ENCODE data around the gene ARHGAP33. TPM values are rescaled to one million over a fixed set of nuclear protein-coding genes. Genes with fewer than 3 reads are reported as not detected.

ARHGAP33 gene
- total RNA-seq, 3 donors from 2014 or later = 14.4 to 16.0 (median 14.6) TPM

- intact Hi-C loops (cut with DNase I, micrococcal nuclease) = no loop called here
Observed at GRCh38 chr19:35746531-35746930, 28.8 kb upstream of the ARHGAP33 start.

GRCh38 chr19:35748106-35749020 is 27.0 kb upstream of the ARHGAP33 start, which contains the start of gene LIN37:
Gene LIN37 (plus strand): TSS chr19:35748576. CDS start chr19:35748725, 149 bp downstream.
- ATAC-seq = peak; percentile 84
- DNase-seq = peak; percentile 98 to 99 (median 99)
- H3K36me3 ChIP-seq (ENCODE audit: low read depth) = peaks cover 7% of the 10 kb centered on the region
- no peaks in the 10 kb centered on the region for H3K9me3 ChIP-seq
- peaks cover 28% of the 10 kb centered on the region for H3K4me1 ChIP-seq (ENCODE audit: low read depth)
- intact Hi-C loops (cut with DNase I, micrococcal nuclease) = no loop called here
- TF ChIP-seq CTCF (IDR thresholded peaks at IDR 0.05) = no peak
- H3K4me3 ChIP-seq = peak within 1 kb of the TSS; percentile 67

More at GRCh38 chr19:35746531-35746930, 28.8 kb upstream of the ARHGAP33 start:
- H3K4me3 ChIP-seq = no peak overlapping the region
- TF ChIP-seq CTCF (IDR thresholded peaks at IDR 0.05) = no peak
- no peaks in the 10 kb centered on the region for H3K36me3 ChIP-seq (ENCODE audit: low read depth)
- DNase-seq = no peak
- no peaks in the 10 kb centered on the region for H3K9me3 ChIP-seq
- ATAC-seq = no peak
- peaks cover 28% of the 10 kb centered on the region for H3K4me1 ChIP-seq (ENCODE audit: low read depth)

GRCh38 chr19:35750167-35750566 is 25.2 kb upstream of the ARHGAP33 start:
- intact Hi-C loops (cut with DNase I, micrococcal nuclease) = no loop called here
- Histone ChIP-seq H3K4me1 (ENCODE audit: low read depth) (peaks cover 23% of the 10 kb centered on the region), H3K4me3 (no peak overlapping the region), H3K36me3 (ENCODE audit: low read depth) (peaks cover 7% of the 10 kb centered on the region), H3K9me3 (no peaks in the 10 kb centered on the region)
- ATAC-seq (no peak), DNase-seq (no peak)
- no peak for TF ChIP-seq CTCF (IDR thresholded peaks at IDR 0.05)

GRCh38 chr19:35751839-35752745 is 23.3 kb upstream of the ARHGAP33 start:
- TF ChIP-seq CTCF (IDR thresholded peaks at IDR 0.05) = no peak
- H3K4me3 ChIP-seq = no peak overlapping the region
- no peak for ATAC-seq
- H3K4me1 ChIP-seq (ENCODE audit: low read depth) = peaks cover 30% of the 10 kb centered on the region
- peaks cover 7% of the 10 kb centered on the region for H3K36me3 ChIP-seq (ENCODE audit: low read depth)
- DNase-seq = no peak
- H3K9me3 ChIP-seq = no peaks in the 10 kb centered on the region
- intact Hi-C loops (cut with DNase I, micrococcal nuclease) = no loop called here

- H3K4me1 ChIP-seq (ENCODE audit: low read depth) = peaks cover 35% of the 10 kb centered on the region
- DNase-seq = no peak
- intact Hi-C loops (cut with DNase I, micrococcal nuclease) = no loop called here
Observed at GRCh38 chr19:35752746-35753350, 22.5 kb upstream of the ARHGAP33 start.

More at GRCh38 chr19:35752746-35753350, 22.5 kb upstream of the ARHGAP33 start:
- Histone ChIP-seq H3K4me3 (no peak overlapping the region), H3K36me3 (ENCODE audit: low read depth) (peaks cover 7% of the 10 kb centered on the region), H3K9me3 (no peaks in the 10 kb centered on the region)
- TF ChIP-seq CTCF (IDR thresholded peaks at IDR 0.05) = no peak
- no peak for ATAC-seq

Measured in mucosa of descending colon (tissue), 3 donors.